H1 (cell line): ENCODE data around the gene ZBTB47. TPM values are rescaled to one million over a fixed set of nuclear protein-coding genes. Genes with fewer than 3 reads are reported as not detected.

Experiments used
- CTCF ChIA-PET: fragments of 300-600 bp; sonication (Branson Sonifier 250); formaldehyde crosslinking; loops from one replicate; lab custom pipeline; 2021; ENCODE audit not compliant: partially characterized antibody; lab: Charles Lee
- POLR2A ChIA-PET: fragments of 300-600 bp; sonication (Branson Sonifier 250); formaldehyde crosslinking; loops from one replicate; lab custom pipeline; 2021; ENCODE audit warnings: inconsistent platforms; ENCODE audit not compliant: partially characterized antibody; lab: Charles Lee
- DNase-seq, 2 experiments: peaks; one replicate each; pipeline versions ENCODE4 v3.0.0 to v3.0.0-alpha.2; 2010 to 2022; ENCODE audit warnings: low spot score in 2 of 2, low read depth in 1 of 2, mixed read lengths in 1 of 2
- FAIRE-seq: peaks from 2 replicates; lab custom pipeline; 2011; peaks lifted over from hg19 to GRCh38; lab: Jason Lieb, UNC
- H2AFZ ChIP-seq: 2 replicates; pipeline ENCODE4 v1.8.1; 2012; ENCODE audit warnings: low read length, inconsistent platforms
- H2AK5ac ChIP-seq: 2 replicates; pipeline ENCODE4 v1.6.1; 2013; ENCODE audit warnings: low read depth, low read length
- H2BK120ac ChIP-seq: replicated peaks from 2 replicates; pipeline ENCODE3; 2013; ENCODE audit warnings: low read depth, low read length, inconsistent platforms
- H2BK12ac ChIP-seq: 2 replicates; pipeline ENCODE4 v1.6.1; 2013; ENCODE audit warnings: low read depth, low read length
- H2BK15ac ChIP-seq: 2 replicates; pipeline ENCODE4 v1.6.1; 2013; ENCODE audit warnings: low read length
- H2BK20ac ChIP-seq: 2 replicates; pipeline ENCODE4 v1.6.1; 2013; ENCODE audit warnings: low read length
- H2BK5ac ChIP-seq: 2 replicates; pipeline ENCODE4 v1.6.1; 2013; ENCODE audit warnings: low read depth, low read length
- H3K14ac ChIP-seq: 2 replicates; pipeline ENCODE4 v1.6.1; 2013; ENCODE audit warnings: inconsistent platforms; ENCODE audit not compliant: insufficient read length
- H3K18ac ChIP-seq: 2 replicates; pipeline ENCODE4 v1.6.1; 2013; ENCODE audit warnings: low read length; ENCODE audit errors: extremely low read depth
- H3K23ac ChIP-seq: 2 replicates; pipeline ENCODE4 v1.6.1; 2013; ENCODE audit warnings: inconsistent platforms; ENCODE audit not compliant: insufficient read length
- H3K23me2 ChIP-seq: 2 replicates; pipeline ENCODE4 v1.6.1; 2013; ENCODE audit warnings: low read depth, low read length
- H3K27ac ChIP-seq: 2 replicates; pipeline ENCODE4 v1.6.1; 2011; ENCODE audit warnings: low read depth, low read length, inconsistent platforms
- H3K27me3 ChIP-seq, 4 experiments: replicated peaks in 1 of 4; 1 replicate in 1 of 4; 2 replicates in 3 of 4; pipeline versions ENCODE4 v1.6.1 to v1.8.1; 2011 to 2013; ENCODE audit warnings: low read length in 3 of 4, mild to moderate bottlenecking in 3 of 4, inconsistent platforms in 2 of 4, mixed read lengths in 2 of 4, moderate library complexity in 1 of 4; ENCODE audit not compliant: control insufficient read depth in 3 of 4, insufficient read depth in 3 of 4; ENCODE audit errors: extremely low read depth in 1 of 4
- H3K36me3 ChIP-seq, 4 experiments: 2 replicates each; pipeline versions ENCODE4 v1.6.1 to v1.8.1; 2011 to 2013; ENCODE audit warnings: mild to moderate bottlenecking in 4 of 4, low read length in 3 of 4, moderate library complexity in 2 of 4, control low read depth in 1 of 4, inconsistent platforms in 1 of 4; ENCODE audit not compliant: insufficient read depth in 4 of 4, control insufficient read depth in 2 of 4
- H3K4ac ChIP-seq: replicated peaks from 2 replicates; pipeline ENCODE3; 2013; ENCODE audit warnings: low read length, low read depth, mixed read lengths, inconsistent platforms; ENCODE audit not compliant: insufficient read length
- H3K4me1 ChIP-seq, 4 experiments: replicated peaks in 1 of 4; 1 replicate in 1 of 4; 2 replicates in 3 of 4; pipeline versions ENCODE4 v1.6.1 to v1.8.1; 2011 to 2013; ENCODE audit warnings: low read length in 3 of 4, inconsistent platforms in 2 of 4, mixed read lengths in 1 of 4; ENCODE audit not compliant: insufficient read depth in 4 of 4, control insufficient read depth in 3 of 4
- H3K4me2 ChIP-seq, 2 experiments: 2 replicates each; pipeline versions ENCODE4 v1.6.1 to v1.8.1; 2011 to 2013; ENCODE audit warnings: low read depth in 2 of 2, low read length in 2 of 2, control low read depth in 1 of 2, inconsistent platforms in 1 of 2, mild to moderate bottlenecking in 1 of 2; ENCODE audit not compliant: insufficient read depth in 1 of 2
- H3K4me3 ChIP-seq, 4 experiments: fragments of 200-600, 300-600 bp in 1 of 4; sonication (generic), shearing (Covaris generic), sonication (Bioruptor Twin) in 1 of 4; 2 replicates each; pipeline versions ENCODE4 v1.5.1 to v1.8.1; 2011 to 2016; ENCODE audit warnings: low read length in 4 of 4, low read depth in 3 of 4, control low read depth in 2 of 4, inconsistent platforms in 2 of 4, mild to moderate bottlenecking in 2 of 4, mixed read lengths in 1 of 4, moderate library complexity in 1 of 4; ENCODE audit not compliant: insufficient read depth in 2 of 4; ENCODE audit errors: extremely low read depth in 1 of 4
- H3K56ac ChIP-seq: replicated peaks from 2 replicates; pipeline ENCODE3; 2013; ENCODE audit warnings: low read depth, mild to moderate bottlenecking, mixed read lengths, low read length, inconsistent platforms; ENCODE audit not compliant: insufficient read length
- H3K79me1 ChIP-seq: 2 replicates; pipeline ENCODE4 v1.6.1; 2013; ENCODE audit warnings: low read depth, low read length, control low read depth
- H3K79me2 ChIP-seq, 2 experiments: 2 replicates each; pipeline versions ENCODE4 v1.6.1 to v1.8.1; 2012 to 2013; ENCODE audit warnings: low read length in 2 of 2, mild to moderate bottlenecking in 2 of 2, inconsistent platforms in 1 of 2; ENCODE audit not compliant: insufficient read depth in 2 of 2, control insufficient read depth in 1 of 2
- H3K9ac ChIP-seq, 4 experiments: replicated peaks in 1 of 4; 1 replicate in 1 of 4; 2 replicates in 3 of 4; pipeline versions ENCODE4 v1.6.1 to v1.8.1; 2011 to 2013; ENCODE audit warnings: low read depth in 3 of 4, low read length in 3 of 4, control low read depth in 2 of 4, mild to moderate bottlenecking in 2 of 4, moderate library complexity in 2 of 4, inconsistent platforms in 1 of 4; ENCODE audit errors: extremely low read depth in 1 of 4
- H3K9me3 ChIP-seq, 2 experiments: 2 replicates each; pipeline versions ENCODE4 v1.6.1 to v1.8.1; 2012 to 2013; ENCODE audit warnings: mild to moderate bottlenecking in 2 of 2, moderate library complexity in 2 of 2, control low read depth in 1 of 2, inconsistent platforms in 1 of 2, low read depth in 1 of 2, low read length in 1 of 2, mixed read lengths in 1 of 2; ENCODE audit not compliant: insufficient read depth in 2 of 2
- H4K20me1 ChIP-seq, 2 experiments: replicated peaks in 1 of 2; 2 replicates each; pipeline versions ENCODE3 to v1.8.1; 2011 to 2013; ENCODE audit warnings: inconsistent platforms in 2 of 2, low read length in 2 of 2, mild to moderate bottlenecking in 1 of 2; ENCODE audit not compliant: insufficient read depth in 2 of 2, control insufficient read depth in 1 of 2
- H4K5ac ChIP-seq: 2 replicates; pipeline ENCODE4 v1.6.1; 2013; ENCODE audit warnings: low read length, low read depth, mixed read lengths, inconsistent platforms; ENCODE audit not compliant: insufficient read length
- H4K8ac ChIP-seq: 2 replicates; pipeline ENCODE4 v1.8.0; 2013; ENCODE audit warnings: mild to moderate bottlenecking, moderate library complexity, low read length, inconsistent platforms; ENCODE audit not compliant: insufficient read depth; ENCODE audit errors: extremely low read depth
- H4K91ac ChIP-seq: replicated peaks from 2 replicates; pipeline ENCODE3; 2013; ENCODE audit warnings: low read length, mixed read lengths, inconsistent platforms; ENCODE audit not compliant: insufficient read length
- POLR2A ChIP-seq, 2 experiments: IDR thresholded peaks; 1 replicate in 1 of 2; 2 replicates in 1 of 2; pipeline ENCODE4 v1.6.1; 2011; ENCODE audit warnings: low read depth in 2 of 2, low read length in 2 of 2, mild to moderate bottlenecking in 2 of 2; ENCODE audit errors: control extremely low read depth in 1 of 2
- SRF ChIP-seq: IDR thresholded peaks from 2 replicates; pipeline ENCODE4 v1.6.1; 2011; ENCODE audit warnings: mild to moderate bottlenecking, low read depth, low read length, moderate library complexity
- TCF12 ChIP-seq: IDR thresholded peaks from 2 replicates; pipeline ENCODE4 v1.6.1; 2011; ENCODE audit warnings: low read depth, mild to moderate bottlenecking, low read length
- WGBS, 2 experiments: shearing (Covaris generic) in 1 of 2; methylation state at CpG; one replicate each; pipeline versions ENCODE4 v1.1.6 to v1.1.7; 2013 to 2015; ENCODE audit warnings: low lambda C conversion rate in 2 of 2, mixed read lengths in 2 of 2, inconsistent platforms in 1 of 2, low coverage in 1 of 2, missing lambda C conversion rate in 1 of 2; ENCODE audit not compliant: insufficient replicate concordance in 2 of 2, insufficient coverage in 1 of 2, insufficient read length in 1 of 2; ENCODE audit errors: extremely low coverage in 1 of 2, missing lambda C conversion rate in 1 of 2; 5-methylcytosine and 5-hydroxymethylcytosine counted together
- polyA plus RNA-seq, 7 experiments: library from polyadenylated mRNA; depleted of rRNA in 3 of 7; stranded (reverse) in 5 of 7; unstranded in 2 of 7; fragments of >200 nt in 5 of 7; fragments of 200-250 nt in 2 of 7; gene quantifications; 1 replicate in 5 of 7; 2 replicates in 1 of 7; 4 replicates in 1 of 7; pipeline versions ENCODE4 v1.2.1 to v1.2.3, GENCODE V29; 2011 to 2013; ENCODE audit warnings: missing spikeins in 2 of 7, mixed read lengths in 2 of 7
- total RNA-seq: library from RNA; stranded (reverse); fragmentation: NEBNext Ultra II Directional; extraction: Animal tissue kit (Norgen Biotek cat#: 25700); gene quantifications from 2 replicates; pipeline ENCODE4 v1.2.1, GENCODE V29; 2021
- TF ChIP-seq, protein P1 (sequence below): IDR thresholded peaks from 2 replicates; pipeline ENCODE4 v1.6.1; 2012; ENCODE audit warnings: inconsistent platforms

Gene ZBTB47
- total and polyA plus RNA-seq, 2 of the 8 experiments (the other 6 are each of a cell fraction or from before 2014, with no cell fraction given): 2.8 to 4.1 TPM

DNA sequence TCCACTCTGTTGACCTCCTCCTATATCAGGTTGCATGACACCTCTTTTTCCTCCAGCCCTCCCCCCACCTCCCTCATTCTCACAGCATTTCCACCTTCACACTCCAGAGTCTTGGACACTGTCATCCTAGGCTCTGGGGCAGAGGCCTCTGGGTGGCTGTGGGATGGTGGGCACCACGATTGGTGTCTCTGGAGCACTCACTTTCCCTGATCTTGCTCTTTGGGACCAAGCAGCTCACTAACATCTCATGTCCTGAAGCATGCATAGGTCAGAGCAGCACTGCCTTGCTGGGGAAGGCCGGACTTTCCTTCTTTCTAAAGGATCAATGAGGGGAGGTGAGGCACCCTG, 14.9 kb downstream of the ZBTB47 start:
- Histone ChIP-seq H3K14ac (no peak overlapping the region), H3K23me2 (no peaks in the 10 kb centered on the region), H2BK20ac (no peak overlapping the region), H3K79me1 (no peaks in the 10 kb centered on the region), H2BK5ac (no peak overlapping the region), H4K8ac (peak overlapping the region; percentile 29; the same call in 1 of the 2 replicates), H3K9me3 (0 out of 4 replicates have a peak, but pooled peaks cover 0 to 2% of the 10 kb centered on the region in 2 experiments), H3K36me3 (no peaks in the 10 kb centered on the region), H2AK5ac (no peak overlapping the region), H3K4ac (no peak overlapping the region), H3K4me1 (peaks cover 0 to 7% (median 0%) of the 10 kb centered on the region in 4 experiments; a peak in 2 of 7 replicates), H3K23ac (no peak overlapping the region), H4K5ac (no peak overlapping the region), H3K9ac (no peak overlapping the region), H3K56ac (no peak overlapping the region), H3K4me3 (no peak overlapping the region), H3K18ac (no peak overlapping the region), H3K4me2 (no peak overlapping the region), H4K91ac (no peak overlapping the region), H3K27me3 (peaks cover 0 to 2% (median 0%) of the 10 kb centered on the region in 4 experiments; a peak in 2 of 7 replicates), H3K79me2 (no peaks in the 10 kb centered on the region), H2BK120ac (no peak overlapping the region), H3K27ac (no peak overlapping the region), H4K20me1 (peaks cover 0 to 2% of the 10 kb centered on the region in 2 experiments), H2BK12ac (0 out of 2 replicates have a peak overlapping the region, but pooled peaks have one; percentile 9), H2BK15ac (no peak overlapping the region), H2AFZ (no peak overlapping the region)
- DNase-seq (no peak), FAIRE-seq (no peak)
- TF ChIP-seq POLR2A (IDR thresholded peaks at IDR 0.05; ENCODE audit: control extremely low read depth in 1 of 2, low read depth in 2 of 2, low read length in 2 of 2) (0 out of 3 replicates have a peak, but pooled peaks of 1 of the 2 experiments have one; percentile 9), TCF12 (no peak), SRF (no peak)
- TF ChIP-seq, protein P1, sequence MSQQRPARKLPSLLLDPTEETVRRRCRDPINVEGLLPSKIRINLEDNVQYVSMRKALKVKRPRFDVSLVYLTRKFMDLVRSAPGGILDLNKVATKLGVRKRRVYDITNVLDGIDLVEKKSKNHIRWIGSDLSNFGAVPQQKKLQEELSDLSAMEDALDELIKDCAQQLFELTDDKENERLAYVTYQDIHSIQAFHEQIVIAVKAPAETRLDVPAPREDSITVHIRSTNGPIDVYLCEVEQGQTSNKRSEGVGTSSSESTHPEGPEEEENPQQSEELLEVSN: no peak
- ChIA-PET CTCF (interaction anchor here (1.2 to 1.9 kb wide), 2 partner anchors 43 to 86 kb away, joined by 5 to 6 read pairs; no protein-coding TSS in a partner anchor), POLR2A (interaction anchor here (2.5 kb wide), 1 partner anchor 9 kb away, joined by 7 read pairs; no protein-coding TSS in a partner anchor)
- 77% methylated on average over 2 of the region's 2 CpGs; no CpG with 5 or more reads in 1 of the 2 experiments for WGBS, 2 experiments
